SK-N-SH treated with all-trans-retinoic acid at 6 μM for 48 hours (cell line): ENCODE measurements around the gene HTR2A.

ENCODE experiments used
- ATAC-seq: fragments of 200-7000 bp; cut with Tn5 transposase; 3 replicates; pipeline ENCODE4 v1.9.1; 2020; ENCODE audit warnings: mild to moderate bottlenecking, moderate library complexity
- ARNTL ChIP-seq: fragments of 450-650 bp; formaldehyde crosslinking; IDR thresholded peaks from 2 replicates; pipeline ENCODE4 v1.5.0; 2020; ENCODE audit warnings: low read depth, mild to moderate bottlenecking, moderate library complexity, borderline replicate concordance
- BACH2 ChIP-seq: fragments of 250-450 bp; sonication (Bioruptor Pico); IDR thresholded peaks from 2 replicates; pipeline ENCODE4 v1.9.0; 2021; ENCODE audit warnings: mild to moderate bottlenecking, borderline replicate concordance
- CSDC2 ChIP-seq: fragments of 250-450 bp; sonication (Bioruptor Pico); IDR thresholded peaks from 2 replicates; pipeline ENCODE4 v1.5.0; 2020; ENCODE audit warnings: mild to moderate bottlenecking, moderate library complexity
- CSRNP3 ChIP-seq: fragments of 250-450 bp; sonication (Bioruptor Pico); IDR thresholded peaks from 2 replicates; pipeline ENCODE4 v1.5.1; 2021; ENCODE audit warnings: mild to moderate bottlenecking, moderate library complexity
- ESRRG ChIP-seq: fragments of 250-450 bp; sonication (Bioruptor Pico); IDR thresholded peaks from 2 replicates; pipeline ENCODE4 v1.6.1; 2021; ENCODE audit warnings: mild to moderate bottlenecking
- GLIS3 ChIP-seq: fragments of 250-450 bp; sonication (Bioruptor Pico); IDR thresholded peaks from 2 replicates; pipeline ENCODE4 v1.5.0; 2020; ENCODE audit warnings: mild to moderate bottlenecking, moderate library complexity
- ISL1 ChIP-seq: fragments of 250-450 bp; sonication (Bioruptor Pico); IDR thresholded peaks from 2 replicates; pipeline ENCODE4 v2.1.2; 2022; ENCODE audit warnings: mild to moderate bottlenecking, moderate library complexity
- OSR1 ChIP-seq: fragments of 250-450 bp; sonication (Bioruptor Pico); IDR thresholded peaks from 2 replicates; pipeline ENCODE4 v1.8.0; 2022; ENCODE audit warnings: moderate library complexity, mild to moderate bottlenecking, inconsistent platforms
- PATZ1 ChIP-seq: fragments of 250-450 bp; sonication (Bioruptor Pico); IDR thresholded peaks from 2 replicates; pipeline ENCODE4 v1.8.0; 2020; ENCODE audit warnings: mild to moderate bottlenecking, moderate library complexity, borderline replicate concordance
- PPARA ChIP-seq: fragments of 250-450 bp; sonication (Bioruptor Pico); IDR thresholded peaks from 2 replicates; pipeline ENCODE4 v1.5.0; 2020; ENCODE audit warnings: mild to moderate bottlenecking, borderline replicate concordance
- RARB ChIP-seq: fragments of 250-450 bp; sonication (Bioruptor Pico); IDR thresholded peaks from 2 replicates; pipeline ENCODE4 v1.8.0; 2021; ENCODE audit warnings: mild to moderate bottlenecking, moderate library complexity
- TCF4 ChIP-seq: fragments of 250-450 bp; sonication (Bioruptor Pico); IDR thresholded peaks from 2 replicates; pipeline ENCODE4 v1.8.0; 2021; ENCODE audit warnings: mild to moderate bottlenecking, moderate library complexity, borderline replicate concordance
- ZFP3 ChIP-seq: fragments of 250-450 bp; sonication (Bioruptor Pico); IDR thresholded peaks from 2 replicates; pipeline ENCODE4 v1.5.0; 2020; ENCODE audit warnings: mild to moderate bottlenecking, moderate library complexity
- ZFP30 ChIP-seq: fragments of 450-650 bp; formaldehyde crosslinking; IDR thresholded peaks from 2 replicates; pipeline ENCODE4 v1.5.0; 2022; ENCODE audit warnings: mild to moderate bottlenecking, moderate library complexity
- ZNF565 ChIP-seq: fragments of 450-650 bp; formaldehyde crosslinking; conservative IDR thresholded peaks from 2 replicates; pipeline ENCODE4 v1.5.0; 2020; ENCODE audit warnings: low read depth, mild to moderate bottlenecking, moderate library complexity
- ZNF70 ChIP-seq: fragments of 450-650 bp; formaldehyde crosslinking; IDR thresholded peaks from 2 replicates; pipeline ENCODE4 v1.5.0; 2020; ENCODE audit warnings: mild to moderate bottlenecking, moderate library complexity
- ZNF8 ChIP-seq: fragments of 450-650 bp; formaldehyde crosslinking; IDR thresholded peaks from 2 replicates; pipeline ENCODE4 v1.5.0; 2020; ENCODE audit warnings: mild to moderate bottlenecking, moderate library complexity
- TF ChIP-seq, protein P1 (sequence below): fragments of 250-450 bp; sonication (Bioruptor Pico); IDR thresholded peaks from 2 replicates; pipeline ENCODE4 v1.5.1; 2020; ENCODE audit warnings: low read depth, mild to moderate bottlenecking, moderate library complexity
- TF ChIP-seq, protein P2 (sequence below): fragments of 250-450 bp; sonication (Bioruptor Pico); IDR thresholded peaks from 2 replicates; pipeline ENCODE4 v1.5.0; 2020; ENCODE audit warnings: mild to moderate bottlenecking, moderate library complexity

Gene HTR2A

DNA sequence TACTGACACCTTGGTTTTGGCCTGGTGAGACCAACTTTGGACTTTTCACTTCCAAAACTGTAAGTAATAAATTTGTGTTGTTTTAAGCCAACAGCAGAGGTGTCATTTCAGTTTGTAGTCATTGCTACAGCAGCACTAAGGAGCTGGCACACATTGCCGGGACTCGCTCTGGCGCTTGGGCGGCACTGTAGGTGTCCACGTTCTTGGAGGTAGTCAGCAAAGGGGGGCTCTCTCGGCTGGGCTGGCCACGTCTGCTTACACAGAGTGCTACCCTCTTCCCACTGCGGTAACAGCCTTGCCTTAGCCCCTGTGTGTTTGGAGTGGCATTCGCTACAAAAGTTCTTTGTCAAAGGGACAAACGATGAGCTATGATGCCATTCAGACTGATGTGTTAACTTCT, 44.7 kb downstream of the HTR2A start (continued):
- TF ChIP-seq PATZ1 (CRISPR knock-in tag) (no peak), ZNF565 (CRISPR knock-in tag) (no peak), OSR1 (no peak), TCF4 (no peak), ZNF8 (CRISPR knock-in tag) (no peak), RARB (CRISPR knock-in tag) (no peak), GLIS3 (CRISPR knock-in tag) (no peak), ZFP3 (CRISPR knock-in tag) (no peak)
- TF ChIP-seq, all 23 proteins: peak for 0

DNA sequence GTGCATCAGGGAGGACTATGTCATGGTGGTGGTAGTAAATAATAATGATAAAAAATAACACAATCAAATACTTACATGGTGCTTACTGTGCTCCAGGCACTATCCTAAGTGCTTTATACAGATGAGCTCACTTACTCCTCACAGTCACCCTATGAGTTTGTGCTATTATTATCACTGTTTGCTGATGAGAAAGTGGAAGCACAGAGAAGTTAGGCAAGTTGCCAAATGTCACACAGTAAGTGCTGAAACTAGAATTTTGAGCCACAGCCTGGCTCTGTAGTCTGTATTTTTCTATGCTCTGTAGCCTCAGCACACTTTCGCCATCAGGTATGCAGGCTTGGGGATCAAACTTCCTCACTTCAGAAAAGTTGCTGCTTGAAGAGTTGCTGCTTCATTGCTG, 46.6 kb downstream of the HTR2A start:
- TF ChIP-seq ESRRG (CRISPR knock-in tag) = no peak
- TF ChIP-seq ARNTL = no peak
- TF ChIP-seq, protein P1, sequence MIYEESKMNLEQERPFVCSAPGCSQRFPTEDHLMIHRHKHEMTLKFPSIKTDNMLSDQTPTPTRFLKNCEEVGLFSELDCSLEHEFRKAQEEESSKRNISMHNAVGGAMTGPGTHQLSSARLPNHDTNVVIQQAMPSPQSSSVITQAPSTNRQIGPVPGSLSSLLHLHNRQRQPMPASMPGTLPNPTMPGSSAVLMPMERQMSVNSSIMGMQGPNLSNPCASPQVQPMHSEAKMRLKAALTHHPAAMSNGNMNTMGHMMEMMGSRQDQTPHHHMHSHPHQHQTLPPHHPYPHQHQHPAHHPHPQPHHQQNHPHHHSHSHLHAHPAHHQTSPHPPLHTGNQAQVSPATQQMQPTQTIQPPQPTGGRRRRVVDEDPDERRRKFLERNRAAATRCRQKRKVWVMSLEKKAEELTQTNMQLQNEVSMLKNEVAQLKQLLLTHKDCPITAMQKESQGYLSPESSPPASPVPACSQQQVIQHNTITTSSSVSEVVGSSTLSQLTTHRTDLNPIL (CRISPR knock-in tag) = no peak
- TF ChIP-seq BACH2 (CRISPR knock-in tag) = no peak
- no peak for TF ChIP-seq PPARA (CRISPR knock-in tag)
- TF ChIP-seq ZFP3 (CRISPR knock-in tag) = no peak
- no peak for ATAC-seq

DNA sequence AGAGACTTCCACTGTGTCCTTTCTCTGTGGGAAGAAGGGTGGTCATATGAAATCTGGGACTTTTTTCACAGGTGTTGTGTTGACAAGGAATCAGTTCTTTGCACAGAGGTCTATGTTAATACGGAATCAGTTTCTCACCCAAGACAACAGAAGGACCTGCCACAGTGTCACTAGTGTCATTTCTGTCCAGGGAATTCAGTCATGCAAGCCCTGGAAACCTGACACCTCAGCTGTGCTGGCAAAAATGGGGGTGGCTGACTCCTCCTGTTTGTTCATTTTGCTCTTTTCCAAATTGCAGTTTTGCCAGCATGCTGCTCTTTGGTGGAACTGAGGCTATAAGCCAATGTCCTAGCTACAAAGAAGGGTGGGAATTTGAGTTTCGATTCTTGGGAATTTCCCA, 50.1 kb downstream of the HTR2A start:
- TF ChIP-seq GLIS3 (CRISPR knock-in tag) (no peak), ZFP30 (no peak)
- TF ChIP-seq, protein P2, sequence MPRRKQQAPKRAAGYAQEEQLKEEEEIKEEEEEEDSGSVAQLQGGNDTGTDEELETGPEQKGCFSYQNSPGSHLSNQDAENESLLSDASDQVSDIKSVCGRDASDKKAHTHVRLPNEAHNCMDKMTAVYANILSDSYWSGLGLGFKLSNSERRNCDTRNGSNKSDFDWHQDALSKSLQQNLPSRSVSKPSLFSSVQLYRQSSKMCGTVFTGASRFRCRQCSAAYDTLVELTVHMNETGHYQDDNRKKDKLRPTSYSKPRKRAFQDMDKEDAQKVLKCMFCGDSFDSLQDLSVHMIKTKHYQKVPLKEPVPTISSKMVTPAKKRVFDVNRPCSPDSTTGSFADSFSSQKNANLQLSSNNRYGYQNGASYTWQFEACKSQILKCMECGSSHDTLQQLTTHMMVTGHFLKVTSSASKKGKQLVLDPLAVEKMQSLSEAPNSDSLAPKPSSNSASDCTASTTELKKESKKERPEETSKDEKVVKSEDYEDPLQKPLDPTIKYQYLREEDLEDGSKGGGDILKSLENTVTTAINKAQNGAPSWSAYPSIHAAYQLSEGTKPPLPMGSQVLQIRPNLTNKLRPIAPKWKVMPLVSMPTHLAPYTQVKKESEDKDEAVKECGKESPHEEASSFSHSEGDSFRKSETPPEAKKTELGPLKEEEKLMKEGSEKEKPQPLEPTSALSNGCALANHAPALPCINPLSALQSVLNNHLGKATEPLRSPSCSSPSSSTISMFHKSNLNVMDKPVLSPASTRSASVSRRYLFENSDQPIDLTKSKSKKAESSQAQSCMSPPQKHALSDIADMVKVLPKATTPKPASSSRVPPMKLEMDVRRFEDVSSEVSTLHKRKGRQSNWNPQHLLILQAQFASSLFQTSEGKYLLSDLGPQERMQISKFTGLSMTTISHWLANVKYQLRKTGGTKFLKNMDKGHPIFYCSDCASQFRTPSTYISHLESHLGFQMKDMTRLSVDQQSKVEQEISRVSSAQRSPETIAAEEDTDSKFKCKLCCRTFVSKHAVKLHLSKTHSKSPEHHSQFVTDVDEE (CRISPR knock-in tag) = no peak
- TF ChIP-seq, all 23 proteins: peak for 0
- no peak for ATAC-seq

DNA sequence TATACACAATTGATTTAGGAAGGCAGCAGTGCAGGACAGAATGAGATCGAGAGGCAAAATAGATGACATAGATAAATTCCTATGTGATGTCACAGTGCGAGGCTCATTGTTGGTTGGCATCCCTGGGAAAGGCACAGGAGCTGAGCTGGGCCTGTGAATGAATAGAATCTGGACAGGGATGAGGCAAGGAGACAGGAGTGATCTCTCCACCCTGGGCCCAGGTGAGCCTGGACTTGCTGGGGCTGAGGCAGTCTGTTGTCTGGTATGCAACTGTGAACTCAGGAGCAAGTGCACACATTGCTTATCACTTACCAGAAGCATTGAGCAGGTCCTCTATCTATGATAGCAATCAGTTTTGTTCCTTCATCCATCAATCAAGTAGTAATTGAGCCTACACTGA, 51.7 kb downstream of the HTR2A start:
- ATAC-seq = no peak; the same call in 2 of the 3 replicates
- no peak for TF ChIP-seq ZNF70 (CRISPR knock-in tag)
- TF ChIP-seq PPARA (CRISPR knock-in tag) = no peak
- no peak for TF ChIP-seq CSDC2 (CRISPR knock-in tag)
- TF ChIP-seq ISL1 (CRISPR knock-in tag) = no peak
- TF ChIP-seq ZNF565 (CRISPR knock-in tag) = no peak
- no peak for TF ChIP-seq CSRNP3 (CRISPR knock-in tag)
- TF ChIP-seq TCF4 = no peak
- TF ChIP-seq ZFP30 = no peak
- no peak for TF ChIP-seq GLIS3 (CRISPR knock-in tag)
- TF ChIP-seq PATZ1 (CRISPR knock-in tag) = no peak
- no peak for TF ChIP-seq OSR1
- no peak for TF ChIP-seq ESRRG (CRISPR knock-in tag)
- TF ChIP-seq, protein P1 (CRISPR knock-in tag) = no peak
- no peak for TF ChIP-seq RARB (CRISPR knock-in tag)
